GM18520 (cell line): ENCODE results near the gene ESM1.
"Not testable (repeated sequence)": the region's sequence is repeated elsewhere in the genome, so short reads cannot be mapped to it uniquely, and the experiment has no call there.

Experiments
- ATAC-seq: cut with Tn5 transposase; IDR thresholded peaks from one replicate; pipeline ENCODE4 v1.9.1; 2021; ENCODE audit not compliant: unreplicated experiment

The ESM1 gene

DNA sequence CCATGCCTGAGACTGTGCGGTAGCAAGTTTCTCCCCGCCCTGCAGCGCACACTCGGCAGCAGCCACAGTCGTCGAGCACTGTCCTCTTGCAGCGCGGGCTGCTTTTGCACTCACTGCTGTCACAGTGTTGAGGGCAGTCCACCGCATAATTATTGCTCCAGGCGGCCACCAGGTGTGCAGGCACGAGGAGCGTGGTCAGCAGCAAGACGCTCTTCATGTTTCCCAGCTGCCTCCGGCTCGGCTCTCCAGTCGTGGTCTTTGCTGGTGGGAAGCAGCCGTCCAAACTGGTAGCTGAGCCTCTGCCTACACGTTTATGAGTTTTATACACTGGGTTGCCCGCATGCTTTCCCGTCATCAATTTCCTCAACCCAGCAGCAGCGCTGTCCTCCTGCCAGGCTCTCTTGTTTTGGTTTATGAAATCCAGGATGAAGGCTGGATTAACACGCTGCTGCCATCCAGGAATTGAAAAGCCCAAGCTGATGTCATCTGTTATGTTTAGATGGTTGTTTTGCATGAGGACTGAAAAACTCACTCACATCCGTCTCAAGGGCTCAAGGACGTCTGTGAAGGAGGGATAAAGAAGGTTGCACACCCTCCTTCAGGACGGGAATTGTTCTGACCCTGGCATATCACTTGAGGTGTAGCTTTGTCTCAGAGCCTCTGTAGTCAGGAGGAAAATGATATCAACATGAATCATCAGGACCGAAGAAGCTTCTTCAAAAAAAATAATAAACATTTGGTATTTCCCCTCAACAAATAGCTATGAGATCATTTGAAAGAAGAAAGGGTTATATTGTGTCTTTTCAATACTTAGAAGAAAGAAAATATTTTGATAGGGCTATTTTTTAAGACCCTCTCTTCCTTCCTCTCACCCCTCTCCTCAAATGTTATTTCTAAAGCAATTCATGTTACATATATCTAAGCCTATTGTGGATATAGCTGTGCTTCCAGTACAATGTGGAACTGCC lies at the start of gene ESM1:
Gene ESM1 (minus strand): TSS at position 293 of the 968 bp plus-strand sequence. CDS start 76 bp downstream, at position 217.
- no peak for ATAC-seq

DNA sequence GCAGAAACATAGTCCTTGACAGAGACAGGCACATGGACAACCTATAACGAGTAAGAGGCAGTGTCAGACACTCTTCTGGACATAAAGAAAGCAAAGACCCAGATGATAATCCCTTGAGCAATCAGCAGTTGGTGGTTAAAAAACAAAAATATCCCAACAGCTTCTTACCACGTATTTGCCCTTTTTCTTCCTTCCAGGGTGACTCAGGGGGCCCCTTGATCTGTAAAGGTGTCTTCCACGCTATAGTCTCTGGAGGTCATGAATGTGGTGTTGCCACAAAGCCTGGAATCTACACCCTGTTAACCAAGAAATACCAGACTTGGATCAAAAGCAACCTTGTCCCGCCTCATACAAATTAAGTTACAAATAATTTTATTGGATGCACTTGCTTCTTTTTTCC lies 48.2 kb upstream of the ESM1 start:
- no peak for ATAC-seq

DNA sequence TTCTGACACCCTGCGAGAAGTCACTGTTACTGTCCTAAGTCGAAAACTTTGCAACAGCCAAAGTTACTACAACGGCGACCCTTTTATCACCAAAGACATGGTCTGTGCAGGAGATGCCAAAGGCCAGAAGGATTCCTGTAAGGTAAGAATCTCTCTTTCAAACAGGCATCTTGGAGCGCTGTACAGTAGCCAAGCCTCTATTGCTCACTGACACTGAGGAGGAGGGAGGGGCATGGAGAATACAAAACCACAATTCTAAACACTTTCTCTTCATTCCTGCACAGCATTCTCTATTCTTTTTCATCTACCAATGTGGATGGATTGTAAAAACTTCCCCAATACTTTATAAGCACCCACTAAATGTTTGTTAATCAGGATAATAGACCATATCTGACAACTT lies 46.1 kb upstream of the ESM1 start:
- ATAC-seq, result no peak

GRCh38 chr5:55030676-55031369 lies 45.4 kb upstream of the ESM1 start:
- no peak for ATAC-seq

GRCh38 chr5:55030220-55030619 lies 44.8 kb upstream of the ESM1 start:
- ATAC-seq, result no peak

- no peak for ATAC-seq
Observed at GRCh38 chr5:55027595-55027994, 42.2 kb upstream of the ESM1 start.

- no peak for ATAC-seq
Observed at GRCh38 chr5:55022450-55022849, 37.1 kb upstream of the ESM1 start.

DNA sequence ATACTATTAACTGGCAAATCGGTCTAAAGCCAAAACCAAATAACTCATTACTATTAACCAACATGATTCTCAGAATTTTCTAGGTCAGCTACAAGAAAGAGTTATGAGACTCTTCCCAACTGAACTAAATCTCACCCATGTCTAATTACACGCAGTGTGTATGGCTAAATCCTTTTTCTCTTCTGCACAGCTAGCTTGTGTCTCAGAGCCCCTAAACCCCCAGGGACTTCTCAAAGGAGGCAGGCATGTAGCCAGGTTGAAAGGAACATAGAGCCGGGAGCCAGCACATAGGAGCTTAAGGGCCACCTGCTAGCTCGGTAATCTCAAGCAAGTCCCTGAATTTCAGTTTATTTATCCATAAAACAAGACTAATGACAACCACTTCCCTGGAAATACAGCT lies 36.4 kb upstream of the ESM1 start:
- ATAC-seq, result no peak

- no peak for ATAC-seq
Observed at GRCh38 chr5:55021410-55021809, 36.0 kb upstream of the ESM1 start.

GRCh38 chr5:55010149-55010548 lies 24.8 kb upstream of the ESM1 start:
- not testable (repeated sequence) for ATAC-seq

DNA sequence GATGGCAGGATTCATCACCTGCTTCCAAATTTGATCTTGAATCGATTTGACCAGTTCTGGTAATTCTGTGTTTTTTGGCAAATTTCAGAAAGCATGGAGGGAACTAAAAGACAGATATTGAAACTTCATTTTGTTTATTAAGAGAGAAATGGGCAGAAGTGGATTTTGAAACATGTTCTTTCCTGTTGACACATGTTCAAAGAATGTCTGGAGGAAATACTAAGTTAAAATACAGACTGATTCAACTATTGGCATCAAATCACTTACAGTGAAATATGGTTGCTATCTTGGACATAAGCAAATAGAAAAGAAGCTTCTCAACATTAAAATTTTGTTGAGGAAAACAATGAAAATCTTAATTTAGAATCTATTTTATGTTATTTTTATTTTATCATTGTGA lies 19.3 kb upstream of the ESM1 start:
- no peak for ATAC-seq

- no peak for ATAC-seq
Observed at GRCh38 chr5:55003432-55004065, 18.2 kb upstream of the ESM1 start.

- not testable (repeated sequence) for ATAC-seq
Observed at GRCh38 chr5:55002166-55002565, 16.8 kb upstream of the ESM1 start.

- no peak for ATAC-seq
Observed at GRCh38 chr5:54997081-54997480, 11.7 kb upstream of the ESM1 start.

DNA sequence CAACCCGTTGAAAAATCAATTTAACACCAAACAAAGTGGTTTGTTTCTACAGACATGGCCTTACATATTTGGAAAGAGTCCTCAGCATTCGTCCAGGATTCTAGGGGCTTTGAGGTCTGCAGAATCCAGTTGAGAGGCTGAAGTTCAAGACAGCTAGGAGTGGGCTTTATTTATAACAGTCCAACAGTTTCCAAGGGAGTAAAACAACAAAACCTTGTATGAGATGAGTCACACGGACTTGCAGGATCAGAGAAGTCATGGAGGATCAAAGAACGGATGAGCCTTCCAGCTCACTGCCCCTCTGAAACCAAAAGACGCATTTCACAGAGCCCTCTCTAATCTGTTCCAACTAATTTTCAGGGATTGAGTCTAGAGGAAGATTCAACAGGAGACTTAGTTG lies 11.1 kb upstream of the ESM1 start:
- no peak for ATAC-seq

- no peak for ATAC-seq
Observed at GRCh38 chr5:54995168-54995567, 9.8 kb upstream of the ESM1 start.

DNA sequence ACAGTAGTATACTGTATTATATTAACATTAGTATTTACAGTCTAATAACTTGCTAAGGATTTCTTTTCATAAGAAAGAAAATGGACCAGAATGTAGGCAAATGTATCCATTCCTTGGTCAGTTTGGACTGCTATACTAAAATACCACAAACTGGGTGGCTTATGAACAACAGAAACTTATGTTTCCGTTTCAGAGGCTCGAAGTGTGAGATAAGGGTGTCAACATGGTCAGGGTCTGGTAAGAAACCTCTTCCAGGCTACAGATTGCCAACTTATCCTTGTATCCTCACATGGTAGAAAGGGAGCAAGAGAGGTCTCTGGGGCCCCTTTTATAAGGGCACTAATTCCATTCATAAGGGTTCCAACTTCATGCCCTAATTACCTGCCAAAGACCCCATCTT lies 9.2 kb upstream of the ESM1 start:
- ATAC-seq, result no peak

DNA sequence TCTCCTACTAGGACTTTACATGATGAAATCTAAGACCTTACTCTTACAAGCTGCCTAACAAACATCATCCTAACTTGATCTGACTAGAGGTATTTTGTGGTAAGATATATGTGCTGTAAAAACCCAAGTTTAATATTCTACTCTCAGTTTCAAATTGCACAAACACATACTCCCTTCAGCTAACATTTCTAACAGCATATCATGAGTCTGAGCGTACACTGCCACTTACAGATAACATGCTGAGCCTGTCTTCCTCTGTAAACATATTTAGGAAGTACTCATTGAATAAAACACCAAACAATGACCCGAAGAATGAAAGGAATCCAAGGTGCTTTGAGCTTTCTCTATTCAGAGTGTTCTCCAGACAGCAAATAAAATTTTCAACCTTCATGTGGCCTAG lies 7.9 kb upstream of the ESM1 start:
- no peak for ATAC-seq

DNA sequence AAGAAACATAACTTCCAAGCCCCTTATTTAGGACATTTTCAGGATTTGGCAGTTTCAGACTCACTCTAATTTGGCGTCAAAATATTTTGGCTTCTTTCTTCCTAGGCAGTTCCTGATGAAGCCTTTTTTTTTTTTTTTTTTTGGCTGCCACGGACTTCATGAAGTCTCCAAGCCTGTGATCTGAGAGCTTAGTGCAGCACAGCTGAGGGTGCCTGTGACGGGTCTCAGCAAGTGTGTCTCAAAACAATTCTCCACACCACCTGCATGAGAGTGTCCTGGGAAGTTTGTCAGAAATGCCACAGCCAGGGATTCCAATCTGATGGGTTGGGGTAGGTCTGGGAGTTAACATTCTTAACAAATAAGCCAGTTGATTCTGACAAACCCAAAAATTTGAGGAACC lies 6.0 kb upstream of the ESM1 start:
- ATAC-seq, result no peak

DNA sequence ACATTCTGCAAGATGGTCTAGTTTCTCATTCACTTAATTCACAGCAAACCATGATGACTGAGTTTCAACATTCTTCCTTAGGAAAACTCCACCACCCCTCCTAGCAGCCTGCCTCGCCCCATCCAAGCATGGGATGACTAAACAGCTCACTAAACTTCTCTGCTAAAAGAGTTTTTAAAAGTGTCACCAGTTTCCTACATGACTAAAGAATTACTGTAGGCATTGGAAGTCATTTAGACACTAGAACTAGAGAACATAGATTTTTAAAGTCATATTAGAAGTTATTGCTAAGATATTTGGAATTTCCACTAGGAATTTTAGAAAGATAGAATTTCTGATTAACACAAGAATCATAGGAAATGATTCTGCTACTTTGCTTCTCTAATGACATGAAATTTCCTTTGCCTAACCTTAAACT lies 5.5 kb upstream of the ESM1 start:
- no peak for ATAC-seq

GRCh38 chr5:54988817-54989216 lies 3.4 kb upstream of the ESM1 start:
- no peak for ATAC-seq

GRCh38 chr5:54988218-54988617 lies 2.8 kb upstream of the ESM1 start:
- no peak for ATAC-seq
